NCI-H2107 (cell line): ENCODE measurements around the gene MARCHF9.

ENCODE experiments used
- DNase-seq: peaks from one replicate; lab custom pipeline; 2025; lab: John Stamatoyannopoulos, UW

The MARCHF9 gene

GRCh38 chr12:57755194-57755453 lies 221 bp downstream of the MARCHF9 start:
- no peak for DNase-seq

DNA sequence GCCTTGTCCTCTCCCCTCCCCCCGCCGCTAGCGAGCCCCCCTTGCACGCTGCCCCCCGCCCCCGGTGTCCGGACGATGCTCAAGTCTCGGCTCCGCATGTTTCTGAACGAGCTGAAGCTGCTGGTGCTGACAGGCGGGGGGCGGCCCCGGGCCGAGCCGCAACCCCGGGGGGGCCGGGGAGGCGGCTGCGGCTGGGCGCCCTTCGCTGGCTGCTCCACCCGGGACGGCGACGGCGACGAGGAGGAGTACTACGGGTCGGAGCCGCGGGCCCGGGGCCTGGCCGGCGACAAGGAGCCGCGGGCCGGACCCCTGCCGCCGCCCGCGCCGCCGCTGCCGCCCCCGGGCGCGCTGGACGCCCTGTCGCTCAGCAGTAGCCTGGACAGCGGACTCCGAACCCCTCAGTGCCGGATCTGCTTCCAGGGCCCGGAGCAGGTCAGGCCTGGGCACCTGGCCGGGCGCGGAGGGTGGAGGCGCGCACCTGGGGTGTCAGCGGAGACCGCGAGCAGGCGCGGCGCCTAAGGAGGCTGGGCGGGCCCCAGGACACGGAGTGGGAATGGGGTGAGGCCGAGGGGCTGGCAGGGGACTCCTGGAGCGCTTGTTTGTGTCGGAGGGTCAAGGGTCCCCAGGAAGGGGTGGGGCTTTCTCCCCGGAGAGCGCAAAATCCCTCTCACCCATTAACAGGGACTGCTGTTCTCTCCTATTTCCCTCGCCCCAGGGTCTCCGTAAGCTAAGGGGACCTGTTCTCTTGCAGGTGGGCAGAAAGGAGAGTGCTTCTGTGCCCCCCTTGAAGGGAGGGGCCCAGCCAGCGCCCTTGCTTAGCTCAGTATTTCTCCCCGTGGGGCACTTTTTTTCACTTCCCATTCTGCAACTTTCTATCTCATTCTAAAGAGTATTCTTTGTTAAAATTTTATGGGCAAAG lies 810 bp downstream of the MARCHF9 start:
- DNase-seq = no peak

DNA sequence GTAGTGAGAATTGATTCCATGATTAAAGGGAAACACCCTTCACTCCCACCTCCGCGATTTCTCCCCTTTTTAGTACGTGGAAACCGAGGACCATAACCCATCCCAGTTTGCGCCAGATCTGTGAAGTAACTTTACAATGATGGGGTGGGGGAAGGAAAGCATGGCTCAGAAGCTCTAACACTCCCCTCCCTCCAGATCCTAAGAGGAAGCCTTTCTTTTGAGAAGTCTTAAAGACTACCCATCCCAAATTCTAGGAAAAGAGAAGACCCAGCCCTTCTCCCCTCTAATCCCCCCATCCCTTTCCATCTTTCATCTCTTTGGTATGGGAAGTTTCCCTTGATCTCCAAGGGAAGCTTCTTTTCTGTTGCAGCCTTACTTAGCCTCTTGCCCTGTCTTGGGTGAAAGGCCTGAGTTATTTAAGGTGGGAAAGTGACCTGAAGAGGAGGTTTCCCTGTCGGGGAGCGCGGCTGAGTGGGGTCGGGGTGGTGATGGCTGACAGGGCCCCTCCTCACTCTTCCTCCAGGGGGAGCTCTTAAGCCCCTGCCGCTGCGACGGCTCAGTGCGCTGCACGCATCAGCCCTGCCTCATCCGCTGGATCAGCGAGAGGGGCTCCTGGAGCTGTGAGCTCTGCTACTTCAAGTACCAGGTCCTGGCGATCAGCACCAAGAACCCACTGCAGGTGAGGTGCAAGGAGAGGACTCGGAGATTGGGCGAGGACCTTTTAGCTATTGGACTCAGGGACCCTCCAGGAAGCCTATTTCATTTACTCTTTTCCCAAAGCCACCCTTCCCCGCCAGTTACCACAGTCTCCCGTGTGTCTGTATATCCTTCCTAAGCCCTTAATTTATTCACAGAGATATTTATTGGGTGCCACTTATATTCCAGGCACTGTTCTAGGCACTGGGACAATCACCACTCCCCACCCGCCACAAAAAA lies 1.8 kb downstream of the MARCHF9 start:
- DNase-seq = no peak

DNA sequence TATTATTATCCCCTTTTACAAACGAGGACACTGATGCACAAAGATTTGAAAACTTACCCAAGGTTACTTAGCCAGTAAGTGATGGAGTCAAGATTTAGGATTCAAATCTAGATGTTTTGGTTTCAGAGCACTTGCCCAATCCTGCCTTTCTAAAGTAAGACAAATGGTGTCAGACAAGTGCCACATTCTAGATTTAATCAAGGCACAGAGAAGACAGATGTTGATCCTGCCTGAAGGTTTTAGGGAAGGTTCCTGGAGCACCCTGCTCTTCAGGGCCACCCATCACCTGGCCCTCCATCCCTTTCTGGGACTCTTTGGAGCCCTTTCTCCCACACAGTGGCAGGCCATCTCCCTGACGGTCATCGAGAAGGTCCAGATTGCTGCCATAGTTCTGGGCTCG lies 2.9 kb downstream of the MARCHF9 start:
- no peak for DNase-seq

- no peak for DNase-seq
Measured at GRCh38 chr12:57758552-57759359, 3.9 kb downstream of the MARCHF9 start.

- DNase-seq = no peak
Measured at GRCh38 chr12:57759360-57759980, 4.6 kb downstream of the MARCHF9 start.

GRCh38 chr12:57760347-57760982 lies 5.6 kb downstream of the MARCHF9 start:
- DNase-seq = no peak

- DNase-seq = no peak
Measured at GRCh38 chr12:57761391-57761998, 6.6 kb downstream of the MARCHF9 start.

- DNase-seq = no peak
Measured at GRCh38 chr12:57762463-57762862, 7.6 kb downstream of the MARCHF9 start.

- no peak for DNase-seq
Measured at GRCh38 chr12:57763881-57764661, 9.2 kb downstream of the MARCHF9 start.

GRCh38 chr12:57764662-57765002 lies 9.7 kb downstream of the MARCHF9 start:
- DNase-seq = no peak

- no peak for DNase-seq
Measured at GRCh38 chr12:57765003-57765697, 10.2 kb downstream of the MARCHF9 start.

- no peak for DNase-seq
Measured at GRCh38 chr12:57765698-57766463, 11.0 kb downstream of the MARCHF9 start.

- DNase-seq = no peak
Measured at GRCh38 chr12:57766464-57767304, 11.8 kb downstream of the MARCHF9 start, which contains the start of gene CYP27B1. TSS of gene CYP27B1 (minus strand) at chr12:57767078. CDS start at chr12:57767041, 37 bp downstream.

DNA sequence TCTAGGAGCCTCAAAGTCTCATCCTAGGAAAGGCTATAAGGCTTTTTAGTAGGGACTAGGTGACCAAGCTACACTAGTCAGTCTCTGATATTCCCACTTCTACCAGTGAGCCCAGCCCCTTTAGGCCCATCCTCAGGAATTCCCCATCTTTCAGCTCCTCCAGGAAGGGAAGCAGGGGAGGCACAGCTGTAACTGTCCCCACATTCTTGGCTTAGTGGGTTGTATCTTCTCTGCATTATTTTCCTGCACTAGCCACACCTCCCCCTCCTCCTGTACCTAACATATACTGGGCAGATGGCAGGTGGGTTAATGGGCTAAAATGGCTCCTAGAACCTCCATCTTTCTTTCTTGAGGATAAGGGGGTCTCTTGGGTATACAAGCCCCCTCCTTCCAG lies 12.4 kb downstream of the MARCHF9 start:
- no peak for DNase-seq

DNA sequence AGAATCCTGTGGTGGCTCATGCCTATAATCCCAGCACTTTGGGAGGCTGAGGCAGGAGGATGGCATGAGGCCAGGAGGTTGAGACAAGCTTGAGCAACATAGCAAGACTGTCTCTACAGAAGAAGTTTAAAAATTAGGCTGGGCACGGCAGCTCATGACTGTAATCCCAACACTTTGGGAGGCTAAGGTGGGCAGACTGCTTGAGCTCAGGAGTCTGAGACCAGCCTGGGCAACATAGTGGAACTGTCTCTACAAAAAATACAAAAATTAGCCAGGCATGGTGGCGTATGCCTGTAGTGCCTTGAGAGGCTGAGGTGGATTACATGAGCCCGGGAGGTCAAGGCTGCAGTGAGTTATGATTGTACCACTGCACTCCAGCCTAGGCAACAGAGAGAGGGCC lies 13.0 kb downstream of the MARCHF9 start:
- no peak for DNase-seq

DNA sequence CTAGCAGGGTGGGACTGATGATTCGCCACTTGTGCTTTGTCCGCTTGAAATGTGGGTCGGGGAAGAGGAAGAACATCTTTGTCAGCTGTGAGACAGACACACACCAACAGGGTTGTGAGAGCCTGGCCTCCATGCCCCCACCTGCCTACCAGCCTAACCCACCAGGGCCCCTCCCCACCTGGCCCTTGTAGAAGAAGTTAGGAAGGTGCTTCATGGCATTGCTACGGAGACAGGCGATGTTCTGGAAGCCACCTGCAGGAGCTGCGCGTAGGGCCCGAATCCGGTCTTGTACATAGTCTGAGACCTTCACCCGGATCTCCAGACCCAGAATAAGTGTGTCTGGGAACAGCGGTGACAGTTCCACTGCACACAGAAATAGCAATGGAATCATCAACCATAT lies 14.7 kb downstream of the MARCHF9 start:
- no peak for DNase-seq

DNA sequence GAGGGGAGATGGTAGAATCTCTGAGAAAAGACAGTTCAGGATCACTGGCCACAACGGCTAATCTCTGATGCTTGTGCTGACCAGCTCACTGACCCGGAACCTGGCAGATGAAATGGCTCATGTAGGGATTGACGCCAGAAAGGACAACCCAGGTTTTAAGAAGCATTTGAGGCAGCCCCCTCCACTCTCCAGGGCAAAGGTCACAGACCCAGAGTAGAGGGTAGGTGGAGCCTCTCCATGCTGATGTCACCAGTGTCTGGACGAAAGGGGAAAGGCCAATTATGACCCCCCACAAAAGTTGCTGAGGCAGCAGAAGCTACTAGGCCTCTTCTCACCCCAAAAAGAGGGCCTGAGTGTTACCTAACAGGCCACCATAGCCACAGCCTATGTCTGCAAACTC lies 15.8 kb downstream of the MARCHF9 start:
- DNase-seq = no peak
